HCT116 (cell line): ENCODE results near the gene CARD9. TPM values are rescaled to one million over a fixed set of nuclear protein-coding genes. Genes with fewer than 3 reads are reported as not detected.

Experiments used
- ATAC-seq: fragments of 200-7000 bp; cut with Tn5 transposase; 2 replicates; pipeline ENCODE4 v1.9.1; 2020; ENCODE audit warnings: mild to moderate bottlenecking, moderate library complexity
- BruUV-seq: library from RNA; stranded (reverse); fragments of 400-500 nt; replicated peaks from 2 replicates; lab custom pipeline; 2021; lab: Mats Ljungman, UMichigan
- CTCF ChIA-PET: fragments of 300-600 bp; sonication (Branson Sonifier 250); formaldehyde crosslinking; loops from one replicate; lab custom pipeline; 2021; ENCODE audit warnings: antibody characterized with exemption; lab: Charles Lee
- POLR2A ChIA-PET: fragments of 300-600, 350-600 bp; sonication (Branson Sonifier 250); formaldehyde crosslinking; loops from one replicate; lab custom pipeline; 2021; ENCODE audit warnings: antibody characterized with exemption; lab: Charles Lee
- RAD21 ChIA-PET, 2 experiments: fragments of 300-600 bp; sonication (Branson Sonifier 250); formaldehyde crosslinking; loops; one replicate each; lab custom pipeline; 2023; ENCODE audit warnings: low total read pairs in 2 of 2; ENCODE audit not compliant: uncharacterized antibody in 2 of 2, unreplicated experiment in 2 of 2, low non-redundant PET in 1 of 2; lab: Charles Lee
- DNase-seq: peaks from one replicate; pipeline ENCODE4 v3.0.0-alpha.2; 2010; ENCODE audit warnings: low read depth, low spot score
- H2AFZ ChIP-seq: fragments of 200-600 bp; shearing (Covaris generic), sonication (generic); 2 replicates; pipeline ENCODE4 v1.6.1; 2017; ENCODE audit warnings: low read depth, mixed run types, mixed read lengths, antibody characterized with exemption, low read length; ENCODE audit not compliant: poor library complexity, severe bottlenecking
- H3K27ac ChIP-seq: 2 replicates; pipeline ENCODE4 v1.5.1; 2012; ENCODE audit warnings: low read depth, low read length
- H3K27me3 ChIP-seq: fragments of 200-600 bp; sonication (generic); 2 replicates; pipeline ENCODE4 v1.6.1; 2016; ENCODE audit warnings: mixed run types, low read length, mixed read lengths; ENCODE audit not compliant: insufficient read depth
- H3K36me3 ChIP-seq, 2 experiments: fragments of 200-500 bp in 1 of 2; fragments of 200-600 bp in 1 of 2; sonication (Bioruptor generic) in 1 of 2; sonication (generic) in 1 of 2; 2 replicates each; pipeline versions ENCODE4 v1.5.1 to v1.6.1; 2014 to 2016; ENCODE audit warnings: low read length in 2 of 2, inconsistent platforms in 1 of 2, mixed read lengths in 1 of 2, mixed run types in 1 of 2; ENCODE audit not compliant: insufficient read depth in 2 of 2, control insufficient read depth in 1 of 2
- H3K4me1 ChIP-seq, 2 experiments: fragments of 200-600 bp in 1 of 2; sonication (generic) in 1 of 2; 2 replicates each; pipeline versions ENCODE4 v1.5.1 to v1.6.1; 2012 to 2017; ENCODE audit warnings: low read length in 2 of 2, inconsistent platforms in 1 of 2, mild to moderate bottlenecking in 1 of 2, mixed read lengths in 1 of 2, mixed run types in 1 of 2, moderate library complexity in 1 of 2; ENCODE audit not compliant: insufficient read depth in 2 of 2, control insufficient read depth in 1 of 2
- H3K4me2 ChIP-seq: fragments of 200-600 bp; sonication (generic); 2 replicates; pipeline ENCODE4 v1.6.1; 2017; ENCODE audit warnings: mixed run types, low read length, mixed read lengths
- H3K4me3 ChIP-seq, 2 experiments: fragments of 200-600 bp in 1 of 2; sonication (generic) in 1 of 2; replicated peaks in 1 of 2; 2 replicates each; pipeline ENCODE4 v1.5.1; 2011 to 2016; ENCODE audit warnings: low read length in 2 of 2, control low read depth in 1 of 2, low read depth in 1 of 2, mild to moderate bottlenecking in 1 of 2, mixed read lengths in 1 of 2, mixed run types in 1 of 2
- H3K79me2 ChIP-seq: fragments of 200-600 bp; sonication (generic); 2 replicates; pipeline ENCODE4 v1.6.1; 2017; ENCODE audit warnings: mild to moderate bottlenecking, mixed run types, low read length, moderate library complexity, mixed read lengths; ENCODE audit not compliant: insufficient read depth
- H3K9ac ChIP-seq: fragments of 200-600 bp; sonication (generic); 2 replicates; pipeline ENCODE4 v1.6.1; 2016; ENCODE audit warnings: low read length, mixed read lengths
- H3K9me2 ChIP-seq: fragments of 200-600 bp; sonication (generic), shearing (Covaris generic); 2 replicates; pipeline ENCODE4 v1.6.1; 2017; ENCODE audit warnings: mixed run types, mild to moderate bottlenecking, moderate library complexity; ENCODE audit not compliant: insufficient read depth
- H3K9me3 ChIP-seq, 2 experiments: fragments of 200-500 bp in 1 of 2; fragments of 200-600 bp in 1 of 2; sonication (Bioruptor generic) in 1 of 2; sonication (generic) in 1 of 2; 2 replicates each; pipeline ENCODE4 v1.6.1; 2014 to 2017; ENCODE audit warnings: low read length in 2 of 2, mixed read lengths in 2 of 2, inconsistent platforms in 1 of 2, low read depth in 1 of 2, mild to moderate bottlenecking in 1 of 2, mixed run types in 1 of 2, moderate library complexity in 1 of 2; ENCODE audit not compliant: control insufficient read depth in 1 of 2, insufficient read depth in 1 of 2
- H4K20me1 ChIP-seq: fragments of 200-600 bp; sonication (generic), shearing (Covaris generic); 2 replicates; pipeline ENCODE4 v1.6.1; 2017; ENCODE audit warnings: mixed run types, mild to moderate bottlenecking, moderate library complexity; ENCODE audit not compliant: insufficient read depth
- ATF3 ChIP-seq: IDR thresholded peaks from 2 replicates; pipeline ENCODE4 v1.6.1; 2012
- CBX3 ChIP-seq: IDR thresholded peaks from 2 replicates; pipeline ENCODE4 v1.6.1; 2012; ENCODE audit warnings: low read depth
- CEBPB ChIP-seq: IDR thresholded peaks from 2 replicates; pipeline ENCODE4 v1.6.1; 2012; ENCODE audit warnings: low read depth
- CTCF ChIP-seq, 3 experiments: fragments of 200-600 bp in 1 of 3; sonication (generic) in 1 of 3; IDR thresholded peaks in 2 of 3; conservative IDR thresholded peaks in 1 of 3; 2 replicates each; pipeline ENCODE4 v1.5.1; 2012 to 2017; ENCODE audit warnings: low read depth in 2 of 3, low read length in 2 of 3, antibody characterized with exemption in 1 of 3, borderline replicate concordance in 1 of 3, control low read depth in 1 of 3, mild to moderate bottlenecking in 1 of 3, mixed read lengths in 1 of 3, mixed run types in 1 of 3, moderate library complexity in 1 of 3; ENCODE audit not compliant: insufficient read depth in 1 of 3
- EGR1 ChIP-seq: IDR thresholded peaks from 2 replicates; pipeline ENCODE4 v1.6.1; 2012; ENCODE audit warnings: low read depth
- EZH2 ChIP-seq: fragments of 200-600 bp; sonication (generic); IDR thresholded peaks from 2 replicates; pipeline ENCODE4 v1.6.1; 2017; ENCODE audit warnings: antibody characterized with exemption, mixed run types
- FOSL1 ChIP-seq: IDR thresholded peaks from 2 replicates; pipeline ENCODE4 v1.6.1; 2012; ENCODE audit warnings: low read depth
- JUND ChIP-seq: IDR thresholded peaks from 2 replicates; pipeline ENCODE4 v1.6.1; 2012
- POLR2A ChIP-seq: IDR thresholded peaks from 2 replicates; pipeline ENCODE4 v1.7.0; 2011; ENCODE audit warnings: borderline replicate concordance; ENCODE audit not compliant: insufficient read depth, insufficient read length; ENCODE audit errors: extremely low read depth
- POLR2AphosphoS5 ChIP-seq: IDR thresholded peaks from 2 replicates; pipeline ENCODE4 v1.6.1; 2011; ENCODE audit warnings: mild to moderate bottlenecking, low read depth, low read length, moderate library complexity
- RAD21 ChIP-seq: IDR thresholded peaks from 2 replicates; pipeline ENCODE4 v1.6.1; 2012; ENCODE audit warnings: low read depth, mild to moderate bottlenecking
- SIN3A ChIP-seq: IDR thresholded peaks from 2 replicates; pipeline ENCODE4 v1.6.1; 2012; ENCODE audit warnings: low read depth
- SP1 ChIP-seq: IDR thresholded peaks from 2 replicates; pipeline ENCODE4 v1.6.1; 2012; ENCODE audit warnings: low read depth
- SRF ChIP-seq: IDR thresholded peaks from 2 replicates; pipeline ENCODE4 v1.6.1; 2012; ENCODE audit warnings: low read depth
- TCF7L2 ChIP-seq: IDR thresholded peaks from 2 replicates; pipeline ENCODE4 v1.7.0; 2011; ENCODE audit warnings: borderline replicate concordance, inconsistent platforms; ENCODE audit not compliant: insufficient read depth, insufficient read length; ENCODE audit errors: extremely low read depth
- YY1 ChIP-seq: IDR thresholded peaks from 2 replicates; pipeline ENCODE4 v1.6.1; 2011; ENCODE audit warnings: low read length, low read depth, moderate library complexity, mild to moderate bottlenecking; ENCODE audit not compliant: insufficient replicate concordance; ENCODE audit errors: extremely low read depth
- ZBTB33 ChIP-seq: IDR thresholded peaks from 2 replicates; pipeline ENCODE4 v1.6.1; 2011; ENCODE audit warnings: mild to moderate bottlenecking, low read length, moderate library complexity; ENCODE audit not compliant: insufficient replicate concordance; ENCODE audit errors: extremely low read depth
- ZFX ChIP-seq: fragments of 450-650 bp; IDR thresholded peaks from 2 replicates; pipeline ENCODE4 v1.6.1; 2017
- ZNF274 ChIP-seq: fragments of 200-500 bp; sonication (Bioruptor generic); IDR thresholded peaks from 2 replicates; pipeline ENCODE4 v1.6.1; 2014; ENCODE audit warnings: mild to moderate bottlenecking, low read depth, low read length, inconsistent platforms
- intact Hi-C: fragments of 100-400 bp; cut with micrococcal nuclease; formaldehyde crosslinking; loops from 2 replicates; pipeline ENCODE4 v1.10.0; 2022
- total RNA-seq: library from RNA; stranded (reverse); gene quantifications from one replicate; pipeline ENCODE4 v1.2.1, GENCODE V29; 2021; ENCODE audit not compliant: unreplicated experiment
- TF ChIP-seq, protein P1 (sequence below): IDR thresholded peaks from 2 replicates; pipeline ENCODE4 v1.6.1; 2012; ENCODE audit warnings: low read depth

Gene CARD9
- total RNA-seq, 1 experiment from 2014 or later: 1.2 TPM

GRCh38 chr9:136416914-136417313 lies 43.4 kb upstream of the CARD9 start:
- no peak overlapping the region for H3K4me2 ChIP-seq
- no peaks in the 10 kb centered on the region for H3K27me3 ChIP-seq
- ChIA-PET CTCF (no interaction called here), RAD21 (no interaction called here), POLR2A (no interaction called here)
- TF ChIP-seq CBX3 (no peak), EGR1 (no peak), ZFX (no peak), TCF7L2 (no peak), ZNF274 (no peak), FOSL1 (no peak), CEBPB (no peak), SIN3A (no peak), SRF (no peak), YY1 (no peak), EZH2 (no peak), SP1 (no peak), RAD21 (no peak), JUND (no peak), ZBTB33 (no peak), ATF3 (no peak), CTCF (IDR thresholded peaks at IDR 0.05 in 2 of 3, conservative IDR thresholded peaks at IDR 0.05 in 1 of 3; ENCODE audit: borderline replicate concordance in 1 of 3, insufficient read depth in 1 of 3, low read depth in 2 of 3, low read length in 2 of 3) (no peak), POLR2A (no peak), POLR2AphosphoS5 (no peak)
- TF ChIP-seq, protein P1, sequence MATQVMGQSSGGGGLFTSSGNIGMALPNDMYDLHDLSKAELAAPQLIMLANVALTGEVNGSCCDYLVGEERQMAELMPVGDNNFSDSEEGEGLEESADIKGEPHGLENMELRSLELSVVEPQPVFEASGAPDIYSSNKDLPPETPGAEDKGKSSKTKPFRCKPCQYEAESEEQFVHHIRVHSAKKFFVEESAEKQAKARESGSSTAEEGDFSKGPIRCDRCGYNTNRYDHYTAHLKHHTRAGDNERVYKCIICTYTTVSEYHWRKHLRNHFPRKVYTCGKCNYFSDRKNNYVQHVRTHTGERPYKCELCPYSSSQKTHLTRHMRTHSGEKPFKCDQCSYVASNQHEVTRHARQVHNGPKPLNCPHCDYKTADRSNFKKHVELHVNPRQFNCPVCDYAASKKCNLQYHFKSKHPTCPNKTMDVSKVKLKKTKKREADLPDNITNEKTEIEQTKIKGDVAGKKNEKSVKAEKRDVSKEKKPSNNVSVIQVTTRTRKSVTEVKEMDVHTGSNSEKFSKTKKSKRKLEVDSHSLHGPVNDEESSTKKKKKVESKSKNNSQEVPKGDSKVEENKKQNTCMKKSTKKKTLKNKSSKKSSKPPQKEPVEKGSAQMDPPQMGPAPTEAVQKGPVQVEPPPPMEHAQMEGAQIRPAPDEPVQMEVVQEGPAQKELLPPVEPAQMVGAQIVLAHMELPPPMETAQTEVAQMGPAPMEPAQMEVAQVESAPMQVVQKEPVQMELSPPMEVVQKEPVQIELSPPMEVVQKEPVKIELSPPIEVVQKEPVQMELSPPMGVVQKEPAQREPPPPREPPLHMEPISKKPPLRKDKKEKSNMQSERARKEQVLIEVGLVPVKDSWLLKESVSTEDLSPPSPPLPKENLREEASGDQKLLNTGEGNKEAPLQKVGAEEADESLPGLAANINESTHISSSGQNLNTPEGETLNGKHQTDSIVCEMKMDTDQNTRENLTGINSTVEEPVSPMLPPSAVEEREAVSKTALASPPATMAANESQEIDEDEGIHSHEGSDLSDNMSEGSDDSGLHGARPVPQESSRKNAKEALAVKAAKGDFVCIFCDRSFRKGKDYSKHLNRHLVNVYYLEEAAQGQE: no peak
- H2AFZ ChIP-seq: no peak overlapping the region
- H3K36me3 ChIP-seq: peaks cover 58 to 79% of the 10 kb centered on the region in 2 experiments
- no peaks in the 10 kb centered on the region for H3K9me3 ChIP-seq
- peaks cover 2 to 3% of the 10 kb centered on the region in 2 experiments; a peak in 3 of 4 replicates for H3K4me1 ChIP-seq
- intact Hi-C loops: no loop called here
- BruUV-seq: no TSS peak
- ATAC-seq (no peak), DNase-seq (no peak)
- no peaks in the 10 kb centered on the region for H4K20me1 ChIP-seq
- no peak overlapping the region for H3K27ac ChIP-seq
- H3K4me3 ChIP-seq: no peak overlapping the region
- no peaks in the 10 kb centered on the region for H3K9me2 ChIP-seq
- peaks cover 50% of the 10 kb centered on the region for H3K79me2 ChIP-seq
- H3K9ac ChIP-seq: no peak overlapping the region
